GM21381 (cell line): ENCODE measurements around the gene OVAAL.

ENCODE experiments used
- ATAC-seq: cut with Tn5 transposase; IDR thresholded peaks from one replicate; pipeline ENCODE4 v1.9.1; 2021; ENCODE audit warnings: mild to moderate bottlenecking, moderate library complexity; ENCODE audit not compliant: unreplicated experiment

The OVAAL gene

DNA sequence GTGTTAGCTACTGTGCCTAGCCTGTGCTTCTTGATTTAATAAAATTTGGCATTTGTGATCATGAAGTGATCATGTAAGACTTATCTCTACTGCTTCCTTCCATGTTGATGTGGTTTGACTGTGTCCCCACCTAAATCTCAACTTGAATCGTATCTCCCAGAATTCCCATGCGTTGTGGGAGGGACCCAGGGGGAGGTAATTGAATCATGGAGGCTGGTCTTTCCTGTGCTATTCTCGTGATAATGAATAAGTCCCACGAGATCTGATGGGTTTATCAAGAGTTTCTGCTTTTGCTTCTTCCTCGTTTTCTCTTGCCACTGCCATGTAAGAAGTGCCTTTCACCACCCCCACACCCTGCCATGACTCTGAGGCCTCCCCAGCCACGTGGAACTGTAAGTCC, at the start of gene OVAAL:
TSS of gene OVAAL (plus strand) at position 301 of the 400 bp plus-strand sequence.
- ATAC-seq: no peak

- ATAC-seq: no peak
Observed at GRCh38 chr1:180510882-180511281, 47.9 kb upstream of the OVAAL start.

- no peak for ATAC-seq
Observed at GRCh38 chr1:180513531-180513930, 45.2 kb upstream of the OVAAL start.

GRCh38 chr1:180515364-180515763, 43.4 kb upstream of the OVAAL start:
- no peak for ATAC-seq

DNA sequence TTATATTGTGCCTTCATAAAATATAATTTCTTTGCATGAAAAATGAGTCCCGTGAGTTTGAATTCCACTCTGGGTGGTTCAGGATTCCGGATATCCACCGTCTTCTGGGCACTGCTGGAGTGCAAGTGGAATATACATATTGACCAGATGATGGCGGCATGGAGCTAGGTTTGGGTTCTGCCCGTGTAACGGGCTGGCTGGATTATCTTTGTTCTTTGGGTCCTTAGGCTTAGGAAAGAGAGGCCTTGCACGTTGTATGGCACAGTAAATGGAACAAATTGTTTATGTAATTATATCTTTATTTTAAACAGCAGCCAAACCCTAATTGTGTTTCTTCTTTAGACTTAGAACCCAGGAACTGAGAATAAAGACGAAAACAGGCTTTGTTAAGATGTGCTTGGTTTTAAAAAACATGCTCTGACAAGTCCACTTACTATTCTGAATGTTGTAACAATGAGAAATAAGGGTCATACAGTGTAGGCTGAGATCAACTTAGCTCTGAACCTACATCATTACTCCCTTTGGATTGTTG, 42.8 kb upstream of the OVAAL start:
- peak; percentile 92 for ATAC-seq

GRCh38 chr1:180519846-180520245, 38.9 kb upstream of the OVAAL start:
- ATAC-seq: no peak

DNA sequence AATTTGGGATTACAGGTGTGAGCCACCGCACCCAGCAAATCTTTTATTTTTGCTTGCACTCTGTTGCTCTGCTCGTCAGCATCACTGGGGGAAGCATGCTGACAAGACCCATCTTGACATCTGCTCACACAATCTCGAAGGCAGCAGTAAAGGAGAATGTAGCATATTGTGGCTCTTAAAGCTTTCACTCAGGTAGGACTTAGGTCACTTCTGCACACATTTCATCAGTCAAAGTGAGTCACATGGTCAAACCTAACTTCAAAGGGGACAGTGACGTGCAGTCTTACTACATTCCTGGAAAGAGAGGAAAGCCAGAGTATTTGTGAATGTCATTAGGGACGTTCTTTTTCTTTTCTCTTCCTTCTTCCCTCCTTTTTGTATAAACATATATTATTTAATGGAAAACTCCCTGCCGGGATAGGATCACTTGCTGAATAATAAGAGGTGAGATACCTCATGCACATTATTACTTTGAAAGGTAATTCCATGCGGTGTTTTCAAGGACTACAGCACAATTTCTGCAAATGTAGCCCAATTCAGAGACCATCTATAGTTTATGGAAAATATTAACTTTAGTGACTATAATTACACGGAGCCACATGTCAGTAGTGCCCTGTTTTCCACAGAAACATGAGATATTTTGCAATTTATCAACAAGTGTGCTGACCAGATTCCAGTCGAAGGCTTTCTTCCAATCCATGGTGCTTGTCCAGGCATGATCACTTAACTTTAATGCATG, 37.1 kb upstream of the OVAAL start:
- no peak for ATAC-seq

DNA sequence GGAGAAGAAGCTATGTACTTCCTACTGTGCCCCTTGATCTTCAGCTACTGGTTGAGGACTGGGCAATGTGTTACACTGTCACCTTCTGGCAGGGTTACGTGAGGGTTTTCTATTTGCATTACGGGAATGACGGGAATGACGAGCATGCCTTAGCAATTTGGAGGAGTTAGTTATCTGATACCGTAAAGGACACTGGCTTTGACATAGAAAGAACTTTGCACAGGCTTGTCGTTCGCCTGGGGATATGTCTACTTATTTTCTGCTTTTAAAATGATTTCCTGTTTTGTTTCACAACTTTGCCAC, 36.6 kb upstream of the OVAAL start:
- ATAC-seq: no peak

- ATAC-seq: no peak
Observed at GRCh38 chr1:180524160-180524914, 34.4 kb upstream of the OVAAL start.

DNA sequence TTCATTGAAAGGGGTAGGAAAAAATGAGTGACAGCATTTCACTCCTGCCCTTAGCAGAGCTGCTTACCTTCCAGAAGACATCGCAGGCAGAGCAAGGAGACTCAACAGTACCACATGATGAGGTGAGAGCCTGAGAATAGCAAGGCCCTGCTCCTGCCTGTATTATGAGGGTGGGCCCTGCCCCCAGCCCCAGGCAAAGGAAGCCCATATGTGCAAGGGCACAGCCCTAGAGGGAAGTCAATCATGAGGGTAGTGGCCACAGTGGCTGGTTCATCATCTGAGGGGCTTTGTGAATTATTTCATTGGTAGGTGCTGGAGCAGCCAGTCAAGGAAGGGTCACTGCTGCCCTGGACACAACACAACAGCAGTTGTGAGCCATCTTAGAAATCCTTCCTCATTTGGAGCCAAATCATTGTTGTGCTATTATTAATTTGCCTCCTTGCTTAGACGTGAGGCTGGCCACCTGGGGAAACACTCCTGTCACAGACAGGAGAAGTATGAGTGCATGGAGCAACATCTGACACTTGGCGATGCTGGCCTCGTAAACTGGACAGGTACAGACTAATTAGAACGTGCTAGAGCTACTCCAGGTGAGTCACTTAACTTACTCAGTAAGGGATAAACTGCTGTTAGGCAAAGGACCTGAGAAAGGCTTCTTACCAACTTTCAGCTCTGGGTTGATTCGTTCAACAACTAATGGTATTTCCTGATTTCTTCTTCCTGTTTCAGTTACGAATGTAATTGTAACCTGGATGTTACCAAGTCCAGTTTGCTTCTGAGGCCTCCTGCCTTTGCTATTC, 33.6 kb upstream of the OVAAL start:
- no peak for ATAC-seq

DNA sequence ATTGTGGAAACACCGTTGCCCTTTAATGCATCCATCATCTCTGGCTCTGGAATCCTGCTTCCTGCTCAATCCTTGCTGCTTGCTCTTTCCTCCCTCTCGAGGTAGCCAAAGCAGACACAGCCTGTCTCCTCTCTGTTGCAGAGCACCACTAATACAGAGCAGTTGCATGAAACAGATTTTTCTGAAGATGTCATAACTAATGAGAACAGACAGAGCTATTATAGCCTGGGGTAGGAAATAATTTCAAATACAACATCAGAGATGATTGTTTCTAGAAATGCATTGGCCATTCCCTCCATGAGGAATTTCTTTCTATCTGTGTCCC, 33.1 kb upstream of the OVAAL start:
- no peak for ATAC-seq

GRCh38 chr1:180527101-180527669, 31.6 kb upstream of the OVAAL start:
- ATAC-seq: no peak

- no peak for ATAC-seq
Observed at GRCh38 chr1:180528868-180529470, 29.8 kb upstream of the OVAAL start.

GRCh38 chr1:180530501-180530900, 28.3 kb upstream of the OVAAL start:
- no peak for ATAC-seq

GRCh38 chr1:180532854-180533253, 25.9 kb upstream of the OVAAL start:
- ATAC-seq: no peak

DNA sequence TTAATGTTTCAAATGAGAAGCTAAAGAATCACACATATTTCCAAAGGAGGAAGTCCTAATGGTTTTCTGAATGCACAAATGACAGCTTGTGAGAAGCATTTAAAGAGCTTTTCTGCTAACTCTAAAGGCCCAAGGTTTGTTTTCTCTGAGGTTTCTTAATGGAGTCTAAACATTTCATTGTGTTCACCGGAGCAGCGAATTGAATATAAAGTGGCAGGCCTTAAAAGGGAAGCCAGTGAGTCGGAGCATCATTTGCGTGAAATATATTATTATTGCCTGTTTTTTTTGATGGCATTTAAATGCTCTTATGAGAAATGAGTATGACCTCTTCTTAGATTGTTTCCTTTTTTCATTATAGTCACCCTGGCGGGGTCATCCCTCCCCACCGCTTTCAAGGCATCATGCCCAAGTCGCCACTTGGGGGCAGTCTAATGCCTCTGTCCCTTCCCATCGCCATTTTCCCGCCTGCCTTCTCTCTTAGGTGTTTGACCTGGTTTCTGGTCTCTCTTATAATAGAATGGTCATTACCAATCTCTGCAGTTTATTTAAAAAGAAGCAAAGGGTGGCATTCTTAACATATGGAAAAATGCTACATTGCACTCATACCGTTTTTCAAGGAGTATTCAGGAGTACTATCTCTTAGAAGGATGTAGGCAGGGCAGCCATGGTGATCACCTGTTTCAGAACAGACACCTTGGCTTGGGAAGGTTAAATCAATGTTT, 25.3 kb upstream of the OVAAL start:
- no peak for ATAC-seq

- ATAC-seq: no peak
Observed at GRCh38 chr1:180534214-180534613, 24.6 kb upstream of the OVAAL start.

- ATAC-seq: no peak
Observed at GRCh38 chr1:180535418-180535999, 23.3 kb upstream of the OVAAL start.

- no peak for ATAC-seq
Observed at GRCh38 chr1:180536821-180537372, 21.9 kb upstream of the OVAAL start.

DNA sequence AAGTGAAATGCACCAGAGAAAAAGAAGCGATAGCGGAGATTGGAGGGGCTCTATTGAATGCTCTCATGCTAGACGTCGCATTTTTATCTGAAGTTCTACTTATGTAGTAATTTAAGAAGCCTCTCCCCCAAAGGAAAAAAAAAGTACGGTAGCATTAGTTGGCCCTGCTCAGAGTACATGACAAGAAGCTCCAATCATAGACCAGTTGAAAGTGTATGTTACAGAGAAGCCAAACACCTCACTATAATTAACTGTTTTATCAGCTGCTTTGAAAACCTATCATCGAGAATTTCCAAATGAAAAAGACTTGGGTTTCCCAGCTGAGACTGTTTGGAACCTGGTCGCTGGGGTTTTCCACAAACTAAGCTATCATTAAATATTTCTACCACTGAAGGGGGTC, 19.6 kb upstream of the OVAAL start:
- ATAC-seq: no peak
